GM19025 (cell line): ENCODE data around the gene CMSS1.
"Not testable (repeated sequence)": the region's sequence is repeated elsewhere in the genome, so short reads cannot be mapped to it uniquely, and the experiment has no call there.

Source experiments
- ATAC-seq: cut with Tn5 transposase; IDR thresholded peaks from one replicate; pipeline ENCODE4 v1.9.1; 2021; ENCODE audit warnings: mild to moderate bottlenecking, low read depth, moderate library complexity; ENCODE audit not compliant: unreplicated experiment

The CMSS1 gene

DNA sequence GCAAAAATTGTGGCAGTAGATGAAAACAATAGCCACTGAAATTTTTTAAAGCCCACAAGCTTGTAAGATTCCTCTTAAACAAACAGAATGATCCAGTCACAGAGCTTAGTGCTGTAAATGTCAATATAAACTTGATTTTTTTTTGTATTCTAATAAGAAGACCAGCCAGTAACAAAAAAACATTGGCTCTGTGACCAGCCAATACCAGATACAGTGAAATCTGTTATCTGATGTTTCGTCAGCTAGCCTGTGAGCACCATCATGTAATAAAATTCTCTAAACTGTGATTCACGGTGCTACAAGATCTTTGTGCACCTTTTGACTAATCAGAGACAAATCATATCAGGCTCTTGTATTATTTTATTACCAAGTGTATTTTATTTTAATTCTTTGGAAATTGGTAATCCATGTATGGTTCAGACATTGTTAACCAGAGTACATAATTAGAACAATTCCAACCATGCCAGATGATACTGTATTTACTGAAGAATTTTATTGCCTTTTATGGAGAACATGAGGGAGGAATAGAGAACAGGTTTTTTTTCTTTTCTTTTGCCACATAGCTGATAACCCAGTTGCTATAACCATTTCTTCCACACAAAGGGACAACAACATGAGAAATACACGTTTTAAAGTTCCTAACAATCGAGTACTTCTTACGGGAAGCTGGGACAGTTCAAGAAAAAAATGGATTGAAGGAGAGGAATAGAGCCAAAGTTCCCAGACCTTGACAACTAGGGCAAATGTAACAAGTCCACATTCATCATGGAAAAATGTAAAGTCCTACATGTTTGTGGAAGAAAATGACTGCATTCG is 224.7 kb downstream of the CMSS1 start:
- no peak for ATAC-seq

DNA sequence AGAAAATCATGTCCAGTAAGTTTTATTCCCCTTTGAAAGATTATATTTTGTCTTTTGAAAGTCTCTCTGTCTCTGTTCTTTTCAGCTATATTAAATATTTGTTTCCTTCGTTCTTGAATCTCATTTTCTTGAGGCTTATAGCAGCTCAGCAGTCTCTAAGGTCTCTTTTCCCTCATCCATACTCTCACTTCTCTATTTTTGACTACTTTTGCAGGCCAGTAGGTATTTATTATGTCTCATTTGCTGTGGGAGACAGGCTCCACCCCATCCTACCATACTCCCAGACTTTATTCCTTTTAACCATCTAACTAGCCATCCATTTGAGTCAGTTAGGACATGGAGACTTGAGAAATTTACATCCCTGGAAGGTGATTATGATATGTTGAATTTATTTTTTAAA is 225.6 kb downstream of the CMSS1 start:
- no peak for ATAC-seq

DNA sequence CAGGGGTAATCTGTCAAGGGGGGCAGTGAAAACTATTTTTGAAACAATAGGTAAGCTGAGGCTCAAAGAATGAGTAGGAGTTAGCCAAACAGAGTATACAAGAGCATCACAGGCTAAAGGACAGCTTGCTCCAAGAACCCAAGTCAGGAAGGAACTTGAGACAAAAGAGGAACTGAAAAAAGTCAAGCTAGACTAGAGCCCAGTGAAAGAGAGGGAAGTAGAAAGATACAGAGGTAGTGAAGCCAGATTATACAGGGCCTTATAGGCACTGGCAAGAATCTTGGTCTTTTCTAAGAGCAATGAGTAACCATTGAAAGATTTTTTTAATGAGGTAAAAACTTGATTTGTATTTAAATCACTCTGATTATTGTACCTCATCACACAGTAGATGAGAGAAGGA is 226.7 kb downstream of the CMSS1 start:
- peak; percentile 50 for ATAC-seq

DNA sequence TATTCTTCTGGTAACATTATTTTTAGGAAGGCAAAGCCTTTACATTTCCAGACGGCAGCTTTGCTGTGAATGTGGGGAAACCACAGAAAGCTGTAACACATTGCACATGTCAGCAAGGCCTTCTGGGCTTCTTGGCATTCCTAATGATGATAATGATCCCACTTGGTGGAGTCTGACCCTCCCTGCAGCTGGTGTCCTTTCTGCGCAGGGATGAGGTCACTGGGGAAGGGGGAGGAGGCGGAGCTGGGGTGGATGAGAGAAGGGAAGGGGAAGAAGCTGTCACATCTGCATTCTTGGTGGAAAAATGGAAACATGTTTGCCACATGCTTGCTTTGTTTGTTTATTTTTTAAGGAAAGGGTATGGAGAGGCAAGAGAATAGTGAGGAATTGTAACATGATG is 228.0 kb downstream of the CMSS1 start:
- ATAC-seq: no peak

DNA sequence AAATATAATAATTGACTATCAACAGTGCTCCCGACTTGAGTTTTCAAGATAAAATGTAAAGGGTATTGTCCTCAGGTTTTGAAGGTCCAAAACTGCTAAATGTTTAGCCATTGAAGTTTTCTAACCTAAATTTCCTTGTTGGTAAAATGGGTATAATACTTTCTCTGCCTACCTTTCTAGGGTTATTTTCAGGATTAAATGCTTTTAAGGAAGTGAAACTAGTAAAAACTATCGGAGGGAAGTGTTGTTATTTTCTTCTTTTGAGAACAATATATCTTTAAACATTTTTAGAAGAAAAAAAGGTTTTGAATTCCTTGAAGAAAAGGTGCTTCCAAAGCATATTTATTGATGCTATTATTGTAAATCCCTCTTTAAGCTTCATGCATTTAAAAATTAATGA is 229.3 kb downstream of the CMSS1 start:
- no peak for ATAC-seq

DNA sequence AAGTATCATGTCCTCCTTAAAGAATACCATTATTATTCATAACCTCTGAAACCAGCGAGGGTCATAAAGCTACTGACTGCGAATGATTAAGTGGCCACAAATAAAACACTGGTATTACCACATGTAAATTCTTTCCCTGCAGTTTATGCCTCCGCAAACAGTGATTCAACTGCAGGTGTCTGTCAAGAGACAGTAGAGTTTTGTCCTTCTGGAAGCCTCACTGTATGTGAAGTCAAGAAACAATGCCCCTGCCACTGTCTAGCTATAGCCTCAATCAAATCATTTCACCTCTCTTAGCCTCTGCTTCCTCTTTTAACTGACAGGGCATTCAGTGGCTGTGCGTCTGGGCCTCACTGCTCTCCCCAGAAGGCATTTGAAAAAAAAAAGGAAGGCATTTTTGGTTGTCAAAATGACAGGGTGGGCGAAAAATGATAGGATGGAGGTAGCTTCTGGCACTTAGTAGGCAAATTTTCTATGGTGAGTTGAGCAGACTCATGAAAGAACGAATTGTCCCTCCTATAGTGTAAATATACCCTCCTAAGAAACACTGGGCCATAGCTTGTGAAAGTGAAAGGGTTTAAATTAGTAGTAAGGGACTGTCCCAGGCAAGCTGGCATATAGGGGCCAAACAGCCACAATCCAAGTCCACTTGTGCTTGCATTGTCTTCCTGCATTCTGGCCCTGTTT is 229.9 kb downstream of the CMSS1 start:
- ATAC-seq: peak; percentile 84

DNA sequence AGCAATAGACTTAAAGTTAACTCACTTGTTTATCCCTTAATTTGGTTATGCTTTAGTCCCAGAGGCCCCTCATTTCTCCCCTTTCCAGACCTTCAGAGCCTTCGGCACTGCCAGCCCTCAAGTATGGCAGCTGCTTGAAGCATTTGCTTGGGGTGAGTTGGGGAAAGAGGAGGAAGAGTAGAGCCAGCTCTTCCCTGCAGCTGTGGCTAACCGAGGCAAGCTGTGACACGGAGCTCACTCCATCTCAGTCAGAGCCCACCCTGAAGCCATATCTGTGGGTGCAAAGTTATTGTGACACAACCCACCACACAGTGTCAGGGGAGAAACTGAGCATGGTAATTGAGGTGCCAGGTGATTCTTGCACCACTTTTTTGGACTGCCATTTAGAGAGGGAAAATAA is 230.6 kb downstream of the CMSS1 start:
- no peak for ATAC-seq

DNA sequence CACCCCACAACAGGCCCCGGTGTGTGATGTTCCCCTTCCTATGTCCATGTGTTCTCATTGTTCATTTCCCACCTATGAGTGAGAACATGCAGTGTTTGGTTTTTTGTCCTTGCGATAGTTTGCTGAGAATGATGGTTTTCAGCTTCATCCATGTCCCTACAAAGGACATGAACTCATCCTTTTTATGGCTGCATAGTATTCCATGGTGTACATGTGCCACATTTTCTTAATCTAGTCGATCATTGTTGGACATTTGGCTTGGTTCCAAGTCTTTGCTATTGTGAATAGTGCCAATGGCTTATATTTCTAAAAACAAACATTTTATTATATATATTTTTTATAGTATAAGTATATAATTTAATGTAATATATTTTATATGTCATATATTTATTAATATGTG is 233.9 kb downstream of the CMSS1 start:
- ATAC-seq: not testable (repeated sequence)

DNA sequence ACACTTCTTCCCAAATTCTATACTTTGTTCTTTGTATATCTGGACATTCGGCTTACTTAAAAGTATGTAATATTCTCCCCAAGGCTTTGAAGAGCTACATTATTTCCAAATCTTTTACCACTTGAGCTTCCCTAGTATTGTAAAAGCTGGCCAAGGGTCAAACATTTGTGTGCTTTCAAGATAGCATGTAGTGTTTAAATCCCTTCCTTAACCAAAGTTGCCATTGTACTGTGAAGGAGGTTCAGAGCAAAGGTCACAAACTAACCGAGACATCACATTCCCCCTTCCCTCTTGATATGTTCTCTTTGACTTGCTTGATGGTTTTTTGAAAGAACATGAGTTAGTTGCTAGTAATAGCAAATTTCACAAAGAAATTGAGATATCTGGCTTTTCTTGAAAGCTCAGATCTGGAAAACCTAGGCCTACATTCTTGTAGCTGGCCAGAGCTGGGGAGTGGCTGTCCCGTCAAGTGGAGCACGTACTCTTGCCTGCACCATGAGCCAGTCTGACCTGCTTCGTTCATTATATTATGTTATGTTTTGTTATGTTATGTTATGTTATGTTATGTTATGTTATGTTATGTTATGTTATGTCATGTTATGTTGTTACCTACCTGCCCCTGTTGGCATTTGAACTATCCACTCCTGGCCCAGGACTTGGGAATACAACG is 236.4 kb downstream of the CMSS1 start:
- no peak for ATAC-seq

DNA sequence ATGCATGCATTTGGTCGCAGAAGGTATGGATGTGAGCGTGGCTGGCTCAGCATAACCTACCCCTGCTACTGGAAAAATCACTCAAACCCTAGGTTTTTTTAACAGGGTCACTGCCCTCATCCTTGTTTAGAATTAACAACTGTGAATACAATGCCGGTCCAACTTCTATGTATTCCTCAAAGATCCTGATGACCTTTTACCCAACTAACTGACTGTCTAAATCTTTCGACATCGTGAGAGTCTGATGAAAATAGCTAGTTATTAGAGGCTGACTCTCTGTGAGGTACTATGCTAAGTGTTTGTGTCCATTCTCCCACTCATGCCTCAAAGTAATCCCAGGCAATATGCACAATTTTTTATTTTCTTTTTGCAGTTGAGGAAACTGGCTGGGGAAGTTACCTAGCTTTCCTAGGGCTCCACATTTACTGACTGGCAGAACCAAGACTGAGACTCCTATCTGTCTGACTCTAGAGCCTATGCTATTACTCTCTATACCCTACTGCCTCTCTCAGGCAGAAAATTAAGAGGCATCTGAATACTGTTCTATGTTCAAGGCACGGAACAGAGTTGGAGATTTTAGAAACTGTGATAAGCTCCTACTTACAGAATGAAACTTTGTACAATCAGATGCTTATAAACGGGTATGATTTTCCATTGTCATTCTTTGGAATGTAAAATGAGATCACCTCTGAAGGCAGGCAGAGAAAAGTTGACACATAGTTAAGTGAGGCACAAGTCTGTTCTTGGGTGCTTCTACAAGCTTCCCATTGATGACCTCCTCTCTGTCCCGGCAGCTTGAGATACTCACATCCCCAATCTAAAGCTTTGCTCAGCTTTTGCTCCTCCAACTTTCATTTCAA is 240.3 kb downstream of the CMSS1 start:
- no peak for ATAC-seq

DNA sequence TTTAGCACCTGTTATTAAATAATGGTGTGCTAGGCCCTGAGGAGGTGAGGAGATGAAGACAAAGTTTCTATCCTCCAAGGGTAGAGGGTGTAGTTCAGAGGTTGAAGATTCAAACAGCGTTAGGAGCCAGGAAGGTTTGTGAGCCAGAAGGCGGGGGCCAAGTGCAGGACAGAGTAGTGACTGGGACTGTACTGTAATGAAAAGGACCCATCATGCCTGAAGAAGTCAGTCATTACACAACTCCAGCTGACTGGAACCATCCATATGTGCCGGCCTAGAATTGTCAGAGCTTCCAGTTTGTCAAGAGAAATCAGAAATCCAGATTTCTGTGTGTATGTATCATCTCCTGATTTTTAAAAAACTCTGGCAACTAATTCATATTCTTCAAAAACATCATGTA is 241.8 kb downstream of the CMSS1 start:
- ATAC-seq: no peak

DNA sequence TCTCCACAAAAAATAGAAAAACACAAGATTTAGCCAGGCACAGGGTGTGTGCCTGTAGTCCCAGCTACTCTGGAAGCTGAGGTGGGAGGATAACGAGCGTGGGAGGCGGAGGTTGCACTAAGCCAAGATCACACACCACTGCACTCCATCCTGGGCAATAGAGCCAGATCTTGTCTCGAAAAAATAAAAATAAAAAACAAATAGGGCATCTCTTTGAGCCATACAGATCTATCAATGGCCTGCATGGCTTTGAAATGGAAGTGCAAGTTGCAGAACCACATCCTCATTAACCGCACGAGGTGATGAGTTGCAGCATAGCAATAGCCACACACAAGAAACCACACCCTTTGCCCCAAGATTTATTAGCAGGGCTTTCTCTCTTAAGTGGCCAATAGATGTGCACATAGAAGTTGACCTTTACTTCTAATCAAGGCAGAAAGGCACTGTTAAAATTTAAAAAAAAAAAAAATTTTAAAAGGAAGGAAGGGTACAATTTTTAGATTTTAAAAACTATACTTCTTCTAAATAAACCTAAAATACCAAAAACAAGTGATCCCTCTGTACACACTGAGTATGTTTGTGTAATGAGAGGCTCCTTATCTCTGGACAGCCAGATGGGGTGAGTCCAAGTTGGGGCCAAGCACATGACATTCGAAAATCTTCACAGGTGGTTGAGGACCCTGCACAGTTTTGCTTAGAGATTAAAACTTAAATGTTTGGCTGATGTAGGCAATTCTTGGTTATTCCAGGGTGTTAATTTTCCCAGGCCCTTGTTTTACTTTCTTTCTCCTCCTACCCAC is 243.2 kb downstream of the CMSS1 start:
- ATAC-seq: peak; percentile 49

DNA sequence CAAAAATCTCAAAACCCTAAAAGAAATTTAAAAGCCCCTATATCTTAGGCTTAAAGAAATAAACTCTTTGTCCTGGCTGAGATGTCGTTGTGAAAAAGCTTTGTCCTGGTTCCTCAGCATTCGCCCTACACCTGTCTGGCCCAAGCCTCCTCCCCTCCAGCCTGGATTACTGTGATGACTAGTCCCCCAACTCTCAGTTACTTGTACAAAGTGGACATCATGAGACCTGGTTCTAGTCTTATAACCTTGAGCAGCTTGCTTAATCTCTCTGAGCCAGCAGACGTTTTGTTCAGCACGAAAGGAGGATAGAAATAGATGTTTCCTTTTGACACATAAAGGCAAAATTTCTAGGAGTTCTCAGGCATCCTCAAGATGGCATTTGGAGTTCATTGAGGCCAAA is 245.0 kb downstream of the CMSS1 start:
- no peak for ATAC-seq

DNA sequence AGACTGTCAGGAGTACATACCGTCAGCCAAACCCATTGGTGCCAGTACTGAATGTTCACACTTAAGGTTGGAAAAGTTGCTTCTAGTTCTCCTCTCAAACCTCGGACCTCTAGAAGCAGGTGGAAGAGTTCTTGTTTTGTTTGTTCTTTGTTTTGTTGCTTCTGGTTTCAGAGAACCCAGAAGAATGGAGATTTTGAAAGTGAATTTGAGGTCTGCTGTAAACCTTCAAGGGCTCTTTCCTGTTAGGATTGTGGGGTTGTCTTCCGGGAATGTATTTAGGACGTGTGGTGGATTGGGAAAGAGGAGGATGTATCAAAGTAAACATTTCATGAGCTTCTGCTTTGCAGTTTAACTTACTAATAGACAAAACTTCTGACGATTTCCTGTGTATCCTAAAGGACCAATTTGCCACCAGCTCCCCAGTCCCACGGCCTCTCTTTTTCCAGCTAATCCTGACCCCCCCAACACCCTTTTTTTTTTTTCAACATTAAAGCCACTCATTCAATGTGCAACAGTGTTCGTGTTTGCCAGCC is 246.3 kb downstream of the CMSS1 start:
- ATAC-seq: no peak

DNA sequence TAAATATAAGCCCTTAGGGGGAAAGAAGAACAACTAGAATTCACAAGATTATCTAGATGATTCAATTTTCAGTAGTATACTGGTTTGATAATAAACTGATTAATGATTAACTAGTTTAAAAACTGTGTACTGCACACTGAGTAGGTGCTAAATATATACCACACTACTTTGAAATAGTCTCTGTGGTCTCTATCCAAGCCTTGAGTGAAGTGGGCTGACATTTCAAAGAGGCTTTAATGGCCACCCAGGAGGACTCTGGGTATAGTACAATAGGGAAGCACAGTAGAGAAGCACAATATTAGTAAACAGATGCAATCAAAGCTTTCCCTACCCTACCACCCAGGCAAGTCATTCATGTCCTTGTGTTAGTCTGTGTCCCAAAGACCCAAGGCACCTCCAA is 249.9 kb downstream of the CMSS1 start:
- no peak for ATAC-seq

DNA sequence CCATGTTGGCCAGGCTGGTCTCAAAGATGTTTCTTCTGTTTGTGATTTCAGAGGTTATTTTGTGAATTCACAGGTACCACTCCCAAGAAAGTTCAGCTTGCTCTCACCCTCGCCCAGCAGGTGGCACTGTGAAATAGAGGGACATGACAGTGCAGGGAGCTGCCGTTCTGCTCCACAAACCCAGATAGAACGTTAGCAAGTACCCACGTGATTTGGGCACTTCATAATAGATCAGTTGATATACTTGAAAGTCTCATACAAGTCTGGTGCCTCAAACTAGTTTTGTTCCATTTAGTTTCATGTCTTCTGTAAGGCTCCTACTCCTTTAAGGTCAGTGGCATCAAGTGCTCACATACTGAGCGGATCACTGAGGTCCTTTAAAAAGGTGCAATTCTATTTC is 251.2 kb downstream of the CMSS1 start:
- ATAC-seq: peak; percentile 54

DNA sequence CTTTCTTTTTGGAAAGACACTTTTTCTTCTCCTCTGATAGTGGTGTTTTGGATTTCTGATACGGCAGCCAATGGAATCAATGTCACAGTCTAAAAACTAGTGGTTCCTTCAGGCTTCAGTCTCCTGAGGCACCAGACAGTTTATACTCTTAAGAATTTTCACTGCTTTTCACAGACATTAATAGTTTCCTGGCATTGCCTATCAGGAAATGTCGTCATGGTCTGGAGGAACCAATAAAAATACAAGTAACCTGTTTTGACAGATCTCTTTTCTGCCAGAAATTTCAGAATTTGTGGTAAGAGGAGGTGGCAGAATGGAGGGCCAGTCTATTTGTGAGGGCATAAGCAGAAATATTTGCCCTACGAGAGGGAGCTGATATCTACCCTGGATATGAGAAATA is 251.8 kb downstream of the CMSS1 start:
- no peak for ATAC-seq

DNA sequence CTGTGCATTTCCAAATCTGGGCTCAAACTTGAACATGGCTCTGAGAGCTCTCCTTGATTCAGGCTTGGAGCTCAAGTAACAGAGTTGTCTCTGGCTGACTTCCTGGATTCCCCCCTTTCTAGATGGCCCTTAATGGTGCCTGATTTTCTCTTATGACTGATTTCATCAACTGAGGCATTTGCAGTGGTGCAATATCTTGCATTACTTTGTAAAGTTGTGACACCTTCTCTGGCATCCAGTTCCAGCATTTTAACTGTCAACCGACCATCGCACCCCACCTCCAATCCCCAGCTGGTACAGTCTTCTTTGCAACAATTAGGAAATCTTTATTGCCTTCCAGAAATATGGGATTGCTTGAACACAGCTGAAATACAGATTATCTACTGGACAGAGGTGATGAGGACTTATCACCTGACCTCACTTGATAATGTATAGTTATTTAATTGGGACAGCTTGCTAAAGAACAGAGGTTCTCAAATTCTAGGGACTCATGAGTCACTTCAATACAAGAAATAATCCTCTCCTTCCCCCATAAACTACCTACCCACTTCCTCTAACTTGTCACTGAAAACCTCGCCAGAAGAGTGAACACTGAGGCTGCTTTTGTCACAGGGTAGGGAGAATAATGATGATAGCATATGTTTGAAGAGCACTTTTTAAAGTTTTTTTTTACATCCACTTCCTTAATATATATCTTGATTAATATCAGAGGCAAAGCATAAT is 254.8 kb downstream of the CMSS1 start:
- no peak for ATAC-seq
